Measurements from ENCODE around the gene GPR39.

GPR39 gene

GRCh38 chr2:132549935-132550670 is 133.5 kb downstream of the GPR39 start:
- DNase-seq (ENCODE audit: low read depth, low spot score): no peak
- H3K27ac ChIP-seq: no peak overlapping the region

- H3K27ac ChIP-seq: no peak overlapping the region
- no peak for DNase-seq (ENCODE audit: low read depth, low spot score)
Measured at GRCh38 chr2:132550946-132551345, 134.3 kb downstream of the GPR39 start.

- DNase-seq (ENCODE audit: low read depth, low spot score): no peak
- no peak overlapping the region for H3K27ac ChIP-seq
Measured at GRCh38 chr2:132557694-132558093, 141.1 kb downstream of the GPR39 start.

- no peak overlapping the region for H3K27ac ChIP-seq
- no peak for DNase-seq (ENCODE audit: low read depth, low spot score)
Measured at GRCh38 chr2:132559326-132559725, 142.7 kb downstream of the GPR39 start.

GRCh38 chr2:132559921-132560320 is 143.3 kb downstream of the GPR39 start:
- no peak overlapping the region for H3K27ac ChIP-seq
- DNase-seq (ENCODE audit: low read depth, low spot score): no peak

- H3K27ac ChIP-seq: no peak overlapping the region
- no peak for DNase-seq (ENCODE audit: low read depth, low spot score)
Measured at GRCh38 chr2:132560562-132560961, 144.0 kb downstream of the GPR39 start.

GRCh38 chr2:132562245-132562644 is 145.6 kb downstream of the GPR39 start:
- no peak overlapping the region for H3K27ac ChIP-seq
- no peak for DNase-seq (ENCODE audit: low read depth, low spot score)

- no peak for DNase-seq (ENCODE audit: low read depth, low spot score)
Measured at GRCh38 chr2:132564065-132564464, 147.5 kb downstream of the GPR39 start.

GRCh38 chr2:132566379-132566778 is 149.8 kb downstream of the GPR39 start:
- no peak for DNase-seq (ENCODE audit: low read depth, low spot score)
- no peak overlapping the region for H3K27ac ChIP-seq

More at GRCh38 chr2:132564065-132564464, 147.5 kb downstream of the GPR39 start:
- H3K27ac ChIP-seq: no peak overlapping the region

- H3K27ac ChIP-seq: no peak overlapping the region
- DNase-seq (ENCODE audit: low read depth, low spot score): no peak
Measured at GRCh38 chr2:132567682-132568081, 151.1 kb downstream of the GPR39 start.

- H3K27ac ChIP-seq: no peak overlapping the region
- DNase-seq (ENCODE audit: low read depth, low spot score): no peak
Measured at GRCh38 chr2:132568656-132569055, 152.1 kb downstream of the GPR39 start.

GRCh38 chr2:132573444-132574007 is 156.9 kb downstream of the GPR39 start:
- no peak overlapping the region for H3K27ac ChIP-seq
- no peak for DNase-seq (ENCODE audit: low read depth, low spot score)

GRCh38 chr2:132577686-132578085 is 161.1 kb downstream of the GPR39 start:
- no peak overlapping the region for H3K27ac ChIP-seq
- no peak for DNase-seq (ENCODE audit: low read depth, low spot score)

GRCh38 chr2:132581591-132581990 is 165.0 kb downstream of the GPR39 start:
- peak overlapping the region; percentile 61 for H3K27ac ChIP-seq
- no peak for DNase-seq (ENCODE audit: low read depth, low spot score)

GRCh38 chr2:132581991-132582738 is 165.6 kb downstream of the GPR39 start:
- peak overlapping the region; percentile 61 for H3K27ac ChIP-seq
- DNase-seq (ENCODE audit: low read depth, low spot score): peak; percentile 60

- DNase-seq (ENCODE audit: low read depth, low spot score): no peak
- H3K27ac ChIP-seq: no peak overlapping the region
Measured at GRCh38 chr2:132583666-132584360, 167.2 kb downstream of the GPR39 start.

- H3K27ac ChIP-seq: no peak overlapping the region
- DNase-seq (ENCODE audit: low read depth, low spot score): no peak
Measured at GRCh38 chr2:132584976-132585817, 168.6 kb downstream of the GPR39 start.

GRCh38 chr2:132586101-132586511 is 169.5 kb downstream of the GPR39 start:
- H3K27ac ChIP-seq: no peak overlapping the region
- DNase-seq (ENCODE audit: low read depth, low spot score): no peak

- no peak overlapping the region for H3K27ac ChIP-seq
- no peak for DNase-seq (ENCODE audit: low read depth, low spot score)
Measured at GRCh38 chr2:132586835-132587234, 170.2 kb downstream of the GPR39 start.

GRCh38 chr2:132588576-132588975 is 172.0 kb downstream of the GPR39 start:
- no peak overlapping the region for H3K27ac ChIP-seq
- DNase-seq (ENCODE audit: low read depth, low spot score): no peak
